Neural cell (in vitro differentiated cells): ENCODE measurements around the gene ARHGAP30. TPM values are rescaled to one million over a fixed set of nuclear protein-coding genes. Genes with fewer than 3 reads are reported as not detected.

Experiments used
- H2AFZ ChIP-seq: fragments of 200-600, 300-800 bp; sonication (generic), shearing (Covaris generic); 2 replicates; pipeline ENCODE4 v1.6.0; 2014; ENCODE audit warnings: low read depth, mild to moderate bottlenecking, antibody characterized with exemption, low read length, moderate library complexity
- H3F3A ChIP-seq: fragments of 200-600 bp; shearing (Covaris generic); 2 replicates; pipeline ENCODE4 v1.6.1; 2016; ENCODE audit warnings: mild to moderate bottlenecking, moderate library complexity, mixed read lengths, antibody characterized with exemption, low read length; ENCODE audit not compliant: insufficient read depth, poor library complexity, severe bottlenecking
- H3K27ac ChIP-seq: fragments of 200-600, 300-800 bp; sonication (generic), shearing (Covaris generic); 2 replicates; pipeline ENCODE4 v1.5.1; 2014; ENCODE audit warnings: mild to moderate bottlenecking, low read length, moderate library complexity
- H3K27me3 ChIP-seq: fragments of 300-800, 200-600 bp; sonication (generic), shearing (Covaris generic); 2 replicates; pipeline ENCODE4 v1.6.0; 2014; ENCODE audit warnings: mild to moderate bottlenecking, low read depth, low read length, moderate library complexity; ENCODE audit not compliant: insufficient read depth
- H3K36me3 ChIP-seq: fragments of 300-800, 200-600 bp; sonication (generic), shearing (Covaris generic); 2 replicates; pipeline ENCODE4 v1.5.1; 2014; ENCODE audit warnings: mild to moderate bottlenecking, antibody characterized with exemption, low read length, moderate library complexity; ENCODE audit not compliant: insufficient read depth
- H3K4me2 ChIP-seq: fragments of 300-800, 200-600 bp; sonication (generic), shearing (Covaris generic); 2 replicates; pipeline ENCODE4 v1.6.0; 2014; ENCODE audit warnings: mild to moderate bottlenecking, low read length
- H3K4me3 ChIP-seq: fragments of 300-800, 200-600 bp; sonication (generic), shearing (Covaris generic); 2 replicates; pipeline ENCODE4 v1.5.1; 2014; ENCODE audit warnings: mild to moderate bottlenecking, low read length, moderate library complexity
- H3K79me2 ChIP-seq: fragments of 200-600 bp; shearing (Covaris generic); replicated peaks from 2 replicates; pipeline ENCODE4 v1.6.0; 2014; ENCODE audit warnings: mild to moderate bottlenecking, low read length, moderate library complexity; ENCODE audit not compliant: insufficient read depth
- H3K9ac ChIP-seq: fragments of 300-800, 200-600 bp; sonication (generic), shearing (Covaris generic); 2 replicates; pipeline ENCODE4 v1.6.1; 2016; ENCODE audit warnings: mild to moderate bottlenecking, low read length, mixed read lengths
- H3K9me2 ChIP-seq: fragments of 200-600 bp; shearing (Covaris generic); 2 replicates; pipeline ENCODE4 v1.6.1; 2016; ENCODE audit warnings: mild to moderate bottlenecking, low read length, mixed read lengths; ENCODE audit not compliant: insufficient read depth
- H3K9me3 ChIP-seq: fragments of 200-600, 300-800 bp; sonication (generic), shearing (Covaris generic); 2 replicates; pipeline ENCODE4 v1.6.1; 2016; ENCODE audit warnings: mild to moderate bottlenecking, mixed run types, low read length, moderate library complexity, mixed read lengths
- H4K20me1 ChIP-seq: fragments of 200-600 bp; shearing (Covaris generic); 2 replicates; pipeline ENCODE4 v1.6.1; 2016; ENCODE audit warnings: mild to moderate bottlenecking, mixed run types; ENCODE audit not compliant: insufficient read depth
- CTCF ChIP-seq: fragments of 450-650 bp; IDR thresholded peaks from 2 replicates; pipeline ENCODE4 v1.5.1; 2014; ENCODE audit warnings: antibody characterized with exemption, mild to moderate bottlenecking, moderate library complexity; ENCODE audit not compliant: poor library complexity, severe bottlenecking
- EP300 ChIP-seq: fragments of 450-650 bp; conservative IDR thresholded peaks from 2 replicates; pipeline ENCODE4 v1.6.1; 2014; ENCODE audit warnings: antibody characterized with exemption, mild to moderate bottlenecking, moderate library complexity; ENCODE audit not compliant: poor library complexity, severe bottlenecking
- EZH2 ChIP-seq: fragments of 200-600, 300-800 bp; shearing (Covaris generic), sonication (generic); IDR thresholded peaks from 2 replicates; pipeline ENCODE4 v1.6.1; 2014; ENCODE audit warnings: antibody characterized with exemption, low read length, borderline replicate concordance, mild to moderate bottlenecking; ENCODE audit not compliant: insufficient read depth, poor library complexity, severe bottlenecking
- MXI1 ChIP-seq: fragments of 450-650 bp; conservative IDR thresholded peaks from 2 replicates; pipeline ENCODE4 v1.6.1; 2014; ENCODE audit warnings: antibody characterized with exemption, mild to moderate bottlenecking; ENCODE audit not compliant: poor library complexity, severe bottlenecking
- POLR2AphosphoS5 ChIP-seq: IDR thresholded peaks from 2 replicates; pipeline ENCODE4 v1.6.1; 2012
- RAD21 ChIP-seq: fragments of 450-650 bp; conservative IDR thresholded peaks from 2 replicates; pipeline ENCODE4 v1.6.1; 2014; ENCODE audit warnings: antibody characterized with exemption, mild to moderate bottlenecking, moderate library complexity
- REST ChIP-seq: IDR thresholded peaks from 2 replicates; pipeline ENCODE4 v1.6.1; 2012; ENCODE audit warnings: borderline replicate concordance
- SMC3 ChIP-seq: fragments of 450-650 bp; conservative IDR thresholded peaks from 2 replicates; pipeline ENCODE4 v1.6.1; 2014; ENCODE audit warnings: antibody characterized with exemption, mild to moderate bottlenecking, moderate library complexity; ENCODE audit not compliant: poor library complexity
- TAF1 ChIP-seq: IDR thresholded peaks from 2 replicates; pipeline ENCODE4 v1.6.1; 2012; ENCODE audit warnings: low read depth
- polyA plus RNA-seq: library from polyadenylated mRNA; depleted of rRNA; stranded (reverse); fragments of >200 nt; gene quantifications from 2 replicates; pipeline ENCODE4 v1.2.3, GENCODE V29; 2014

The ARHGAP30 gene
- polyA plus RNA-seq, 1 donor from 2014 or later, result not detected

- no peaks in the 10 kb centered on the region for H3K27me3 ChIP-seq
- H3K36me3 ChIP-seq, result no peaks in the 10 kb centered on the region
- H3K9ac ChIP-seq, result no peak overlapping the region
- H3K79me2 ChIP-seq, result no peaks in the 10 kb centered on the region
- H3K4me2 ChIP-seq, result no peak overlapping the region
- H3K9me2 ChIP-seq, result no peaks in the 10 kb centered on the region
- no peaks in the 10 kb centered on the region for H4K20me1 ChIP-seq
- no peak overlapping the region for H3K4me3 ChIP-seq
- H3K27ac ChIP-seq, result no peak overlapping the region
- TF ChIP-seq MXI1 (no peak), RAD21 (no peak), CTCF (no peak), EZH2 (no peak), EP300 (no peak), REST (no peak)
- no peaks in the 10 kb centered on the region for H3K9me3 ChIP-seq
- H3F3A ChIP-seq, result no peaks in the 10 kb centered on the region
- H2AFZ ChIP-seq, result no peak overlapping the region
Measured at GRCh38 chr1:161000736-161001480, 68.8 kb downstream of the ARHGAP30 start.

- Histone ChIP-seq H3K36me3 (no peaks in the 10 kb centered on the region), H3K27me3 (no peaks in the 10 kb centered on the region), H4K20me1 (no peaks in the 10 kb centered on the region), H3K4me2 (no peak overlapping the region), H3K4me3 (no peak overlapping the region), H3K9me3 (no peaks in the 10 kb centered on the region), H3K79me2 (no peaks in the 10 kb centered on the region), H3K9me2 (no peaks in the 10 kb centered on the region), H2AFZ (no peak overlapping the region), H3K27ac (no peak overlapping the region), H3F3A (no peaks in the 10 kb centered on the region), H3K9ac (no peak overlapping the region)
- TF ChIP-seq REST (no peak), RAD21 (no peak), MXI1 (no peak), EZH2 (no peak), TAF1 (no peak), SMC3 (no peak), EP300 (no peak), CTCF (no peak), POLR2AphosphoS5 (no peak)
Measured at GRCh38 chr1:160999376-160999775, 70.3 kb downstream of the ARHGAP30 start.
